ENCODE measurements around the gene ZNF697.

DNA sequence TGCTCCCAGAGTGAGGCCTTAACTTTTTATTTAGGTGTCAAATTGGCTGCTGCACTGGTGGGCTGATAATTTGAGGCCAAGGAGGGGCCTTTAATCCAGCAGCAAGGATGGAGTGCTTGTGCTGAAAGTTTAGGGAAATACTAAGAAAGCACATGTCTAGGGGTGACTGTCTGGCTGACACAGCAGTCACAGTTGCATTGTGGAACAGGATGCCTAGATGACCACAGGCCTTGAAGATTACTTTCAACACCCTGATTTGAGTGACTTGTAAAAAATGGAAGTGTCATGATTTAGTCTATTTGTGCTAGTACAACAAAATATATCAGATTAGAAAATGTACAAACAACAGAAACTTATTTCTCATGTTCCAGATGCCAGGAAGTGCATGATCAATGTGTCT lies 57.7 kb downstream of the ZNF697 start:
- TF ChIP-seq, protein P1, sequence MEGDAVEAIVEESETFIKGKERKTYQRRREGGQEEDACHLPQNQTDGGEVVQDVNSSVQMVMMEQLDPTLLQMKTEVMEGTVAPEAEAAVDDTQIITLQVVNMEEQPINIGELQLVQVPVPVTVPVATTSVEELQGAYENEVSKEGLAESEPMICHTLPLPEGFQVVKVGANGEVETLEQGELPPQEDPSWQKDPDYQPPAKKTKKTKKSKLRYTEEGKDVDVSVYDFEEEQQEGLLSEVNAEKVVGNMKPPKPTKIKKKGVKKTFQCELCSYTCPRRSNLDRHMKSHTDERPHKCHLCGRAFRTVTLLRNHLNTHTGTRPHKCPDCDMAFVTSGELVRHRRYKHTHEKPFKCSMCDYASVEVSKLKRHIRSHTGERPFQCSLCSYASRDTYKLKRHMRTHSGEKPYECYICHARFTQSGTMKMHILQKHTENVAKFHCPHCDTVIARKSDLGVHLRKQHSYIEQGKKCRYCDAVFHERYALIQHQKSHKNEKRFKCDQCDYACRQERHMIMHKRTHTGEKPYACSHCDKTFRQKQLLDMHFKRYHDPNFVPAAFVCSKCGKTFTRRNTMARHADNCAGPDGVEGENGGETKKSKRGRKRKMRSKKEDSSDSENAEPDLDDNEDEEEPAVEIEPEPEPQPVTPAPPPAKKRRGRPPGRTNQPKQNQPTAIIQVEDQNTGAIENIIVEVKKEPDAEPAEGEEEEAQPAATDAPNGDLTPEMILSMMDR (optimal IDR thresholded peaks at IDR 0.05 in 1 of 3, IDR thresholded peaks at IDR 0.05 in 1 of 3, conservative IDR thresholded peaks at IDR 0.05 in 1 of 3; ENCODE audit: extremely low read depth in 1 of 3, insufficient read depth in 2 of 3, low read length in 3 of 3): no peak
- no peak for TF ChIP-seq EZH2 (IDR thresholded peaks at IDR 0.05; ENCODE audit: low read length)

All from keratinocyte (primary cell).